Liver (tissue), 9 donors: ENCODE measurements around the gene FBXO28. TPM values are rescaled to one million over a fixed set of nuclear protein-coding genes. Genes with fewer than 3 reads are reported as not detected.

Source experiments
- DNase-seq: peaks from one replicate; pipeline ENCODE4 v3.0.0-alpha.2; 2017; ENCODE audit warnings: low spot score
- H3K27ac ChIP-seq, 2 donors: one replicate each; pipeline ENCODE4 v1.7.0; 2013; ENCODE audit warnings: inconsistent platforms in 2 of 2, low read length in 2 of 2, control low read depth in 1 of 2, low read depth in 1 of 2, mild to moderate bottlenecking in 1 of 2
- H3K27me3 ChIP-seq, 4 donors: one replicate each; pipeline versions ENCODE4 v1.6.1 to v1.7.0; 2013; ENCODE audit warnings: low read length in 3 of 4, inconsistent platforms in 1 of 4, mild to moderate bottlenecking in 1 of 4, moderate library complexity in 1 of 4; ENCODE audit not compliant: control insufficient read depth in 4 of 4, insufficient read depth in 4 of 4
- H3K36me3 ChIP-seq, 4 donors: one replicate each; pipeline versions ENCODE4 v1.6.1 to v1.7.0; 2013; ENCODE audit warnings: low read length in 3 of 4, mild to moderate bottlenecking in 3 of 4, low read depth in 1 of 4, moderate library complexity in 1 of 4; ENCODE audit not compliant: control insufficient read depth in 4 of 4, insufficient read depth in 3 of 4
- H3K4me1 ChIP-seq, 4 donors: one replicate each; pipeline versions ENCODE4 v1.6.1 to v1.7.0; 2013; ENCODE audit warnings: low read length in 3 of 4, mild to moderate bottlenecking in 3 of 4, moderate library complexity in 1 of 4; ENCODE audit not compliant: control insufficient read depth in 4 of 4, insufficient read depth in 4 of 4
- H3K4me3 ChIP-seq, 3 donors: one replicate each; pipeline versions ENCODE4 v1.6.1 to v1.7.0; 2013; ENCODE audit warnings: low read length in 3 of 3, control low read depth in 1 of 3, low read depth in 1 of 3, mild to moderate bottlenecking in 1 of 3
- H3K9ac ChIP-seq, 2 donors: one replicate each; pipeline ENCODE4 v1.7.0; 2013; ENCODE audit warnings: low read length in 2 of 2, mild to moderate bottlenecking in 2 of 2, moderate library complexity in 2 of 2, control low read depth in 1 of 2, low read depth in 1 of 2
- H3K9me3 ChIP-seq, 4 donors: one replicate each; pipeline versions ENCODE4 v1.6.1 to v1.7.0; 2013; ENCODE audit warnings: low read length in 3 of 4; ENCODE audit not compliant: control insufficient read depth in 4 of 4
- EGR1 ChIP-seq, 2 donors: IDR thresholded peaks; 2 replicates each; pipeline ENCODE4 v1.6.1; 2016 to 2018; ENCODE audit warnings: antibody characterized with exemption in 2 of 2, low read depth in 2 of 2
- FOXA1 ChIP-seq: IDR thresholded peaks from 2 replicates; pipeline ENCODE4 v1.6.1; 2016; ENCODE audit warnings: antibody characterized with exemption
- FOXA2 ChIP-seq: IDR thresholded peaks from 2 replicates; pipeline ENCODE4 v1.6.1; 2016; ENCODE audit warnings: antibody characterized with exemption
- GABPA ChIP-seq, 2 donors: IDR thresholded peaks in 1 of 2; conservative IDR thresholded peaks in 1 of 2; 2 replicates each; pipeline ENCODE4 v1.6.1; 2016; ENCODE audit warnings: antibody characterized with exemption in 2 of 2, mild to moderate bottlenecking in 1 of 2, moderate library complexity in 1 of 2
- HNF4A ChIP-seq, 2 donors: conservative IDR thresholded peaks; 2 replicates each; pipeline ENCODE4 v1.6.1; 2016; ENCODE audit warnings: antibody characterized with exemption in 2 of 2, mild to moderate bottlenecking in 2 of 2
- JUND ChIP-seq, 2 donors: IDR thresholded peaks; 2 replicates each; pipeline ENCODE4 v1.6.1; 2016; ENCODE audit warnings: antibody characterized with exemption in 2 of 2
- RXRA ChIP-seq, 2 donors: IDR thresholded peaks; 2 replicates each; pipeline ENCODE4 v1.6.1; 2017 to 2018; ENCODE audit warnings: antibody characterized with exemption in 2 of 2, mild to moderate bottlenecking in 1 of 2
- TAF1 ChIP-seq: conservative IDR thresholded peaks from 2 replicates; pipeline ENCODE4 v1.6.1; 2016; ENCODE audit warnings: antibody characterized with exemption, mild to moderate bottlenecking
- YY1 ChIP-seq: IDR thresholded peaks from 2 replicates; pipeline ENCODE4 v1.6.1; 2016; ENCODE audit warnings: antibody characterized with exemption, mild to moderate bottlenecking
- WGBS: extraction: QIAGEN DNeasy Blood & Tissue Kit; methylation state at CpG from one replicate; pipeline ENCODE4 v1.1.7; 2013; 5-methylcytosine and 5-hydroxymethylcytosine counted together
- polyA plus RNA-seq, 2 donors: library from polyadenylated mRNA; stranded (reverse) in 1 of 2; unstranded in 1 of 2; fragments of 200-250 nt in 1 of 2; fragments of >200 nt in 1 of 2; fragmentation: Nextera tagmentation in 1 of 2; extraction: Ambion mirVana in 1 of 2; gene quantifications; one replicate each; pipeline versions ENCODE4 v1.2.1 to v1.2.3, GENCODE V29; 2013 to 2015
- total RNA-seq, 2 donors: library from RNA; depleted of rRNA; stranded (reverse); fragments of >200 nt; gene quantifications; one replicate each; pipeline ENCODE4 v1.2.3, GENCODE V29; 2014
- TF ChIP-seq, protein P1 (sequence below): fragments of 150-350 bp; IDR thresholded peaks from 2 replicates; pipeline ENCODE4 v1.5.1; 2017; ENCODE audit warnings: improper control_type of control experiment, low read depth, low read length; ENCODE audit not compliant: missing input control
- TF ChIP-seq, protein P2 (sequence below): IDR thresholded peaks from 2 replicates; pipeline ENCODE4 v1.6.1; 2016; ENCODE audit warnings: antibody characterized with exemption
- TF ChIP-seq, protein P3 (sequence below): IDR thresholded peaks from 2 replicates; pipeline ENCODE4 v1.6.1; 2016; ENCODE audit warnings: antibody characterized with exemption, mild to moderate bottlenecking
- TF ChIP-seq, protein P4 (sequence below): IDR thresholded peaks from 2 replicates; pipeline ENCODE4 v1.6.1; 2016; ENCODE audit warnings: antibody characterized with exemption
- donor health status: healthy.
- donor health status: healthy.
- donor health status: healthy.
- donor health status: healthy.
- donor health status: healthy.

The FBXO28 gene
- total and polyA plus RNA-seq, 4 donors: 6.7 to 23.1 (median 13.1) TPM

DNA sequence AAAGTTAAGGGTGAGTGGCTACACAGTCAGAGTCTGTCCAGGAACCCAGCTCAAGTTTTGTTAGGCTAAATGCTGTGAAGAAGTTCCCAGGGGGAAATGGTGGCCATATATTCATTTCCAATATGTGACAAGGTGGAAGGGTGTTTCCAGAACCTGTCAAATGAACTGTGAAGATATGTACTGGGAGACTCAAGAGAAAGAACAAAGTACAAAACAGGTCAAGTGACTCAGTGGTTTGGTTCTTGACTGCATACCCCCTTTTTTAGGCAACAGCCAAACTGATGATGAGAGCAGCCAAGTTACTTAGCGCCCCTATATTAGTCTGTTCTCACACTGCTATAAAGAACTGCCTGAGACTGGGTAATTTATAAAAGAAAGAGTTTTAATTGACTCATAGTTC, 18.6 kb upstream of the FBXO28 start:
- DNase-seq: no peak
- H3K27me3 ChIP-seq: no peaks in the 10 kb centered on the region
- TF ChIP-seq GABPA (IDR thresholded peaks at IDR 0.05 in 1 of 2, conservative IDR thresholded peaks at IDR 0.05 in 1 of 2): no peak
- no peak overlapping the region for H3K27ac ChIP-seq
- 86% methylated on average over 1 of the region's 1 CpG for WGBS
- no peaks in the 10 kb centered on the region for H3K36me3 ChIP-seq
- H3K4me3 ChIP-seq: no peak overlapping the region
- no peaks in the 10 kb centered on the region for H3K9me3 ChIP-seq
- H3K9ac ChIP-seq: no peak overlapping the region
- H3K4me1 ChIP-seq: no peaks in the 10 kb centered on the region

DNA sequence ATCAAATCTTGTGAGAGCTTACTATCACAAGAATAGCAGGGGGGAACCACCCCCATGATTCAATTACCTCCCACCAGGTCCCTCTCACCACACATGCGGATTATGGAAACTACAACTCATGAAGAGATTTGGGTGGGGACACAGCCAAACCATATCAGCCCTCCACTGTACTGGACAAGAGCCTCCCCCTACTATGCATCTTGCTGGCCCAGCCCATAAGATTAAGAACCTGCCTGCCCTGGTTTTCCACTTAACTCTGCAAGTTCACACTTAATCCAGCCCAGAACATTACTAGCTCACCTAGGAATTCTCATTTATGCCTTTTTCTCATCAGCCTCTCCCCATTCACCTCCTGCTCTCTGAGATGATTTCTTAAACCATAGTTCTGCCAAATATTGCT, 18.0 kb upstream of the FBXO28 start:
- TF ChIP-seq, protein P1, sequence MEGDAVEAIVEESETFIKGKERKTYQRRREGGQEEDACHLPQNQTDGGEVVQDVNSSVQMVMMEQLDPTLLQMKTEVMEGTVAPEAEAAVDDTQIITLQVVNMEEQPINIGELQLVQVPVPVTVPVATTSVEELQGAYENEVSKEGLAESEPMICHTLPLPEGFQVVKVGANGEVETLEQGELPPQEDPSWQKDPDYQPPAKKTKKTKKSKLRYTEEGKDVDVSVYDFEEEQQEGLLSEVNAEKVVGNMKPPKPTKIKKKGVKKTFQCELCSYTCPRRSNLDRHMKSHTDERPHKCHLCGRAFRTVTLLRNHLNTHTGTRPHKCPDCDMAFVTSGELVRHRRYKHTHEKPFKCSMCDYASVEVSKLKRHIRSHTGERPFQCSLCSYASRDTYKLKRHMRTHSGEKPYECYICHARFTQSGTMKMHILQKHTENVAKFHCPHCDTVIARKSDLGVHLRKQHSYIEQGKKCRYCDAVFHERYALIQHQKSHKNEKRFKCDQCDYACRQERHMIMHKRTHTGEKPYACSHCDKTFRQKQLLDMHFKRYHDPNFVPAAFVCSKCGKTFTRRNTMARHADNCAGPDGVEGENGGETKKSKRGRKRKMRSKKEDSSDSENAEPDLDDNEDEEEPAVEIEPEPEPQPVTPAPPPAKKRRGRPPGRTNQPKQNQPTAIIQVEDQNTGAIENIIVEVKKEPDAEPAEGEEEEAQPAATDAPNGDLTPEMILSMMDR: no peak
- TF ChIP-seq FOXA1 (no peak), TAF1 (no peak), YY1 (no peak), RXRA (IDR thresholded peaks at IDR 0.05) (no peak), FOXA2 (no peak), EGR1 (IDR thresholded peaks at IDR 0.05; ENCODE audit: low read depth in 2 of 2) (no peak), HNF4A (conservative IDR thresholded peaks at IDR 0.05) (no peak), JUND (IDR thresholded peaks at IDR 0.05) (no peak), GABPA (IDR thresholded peaks at IDR 0.05 in 1 of 2, conservative IDR thresholded peaks at IDR 0.05 in 1 of 2) (no peak)
- TF ChIP-seq, protein P2, sequence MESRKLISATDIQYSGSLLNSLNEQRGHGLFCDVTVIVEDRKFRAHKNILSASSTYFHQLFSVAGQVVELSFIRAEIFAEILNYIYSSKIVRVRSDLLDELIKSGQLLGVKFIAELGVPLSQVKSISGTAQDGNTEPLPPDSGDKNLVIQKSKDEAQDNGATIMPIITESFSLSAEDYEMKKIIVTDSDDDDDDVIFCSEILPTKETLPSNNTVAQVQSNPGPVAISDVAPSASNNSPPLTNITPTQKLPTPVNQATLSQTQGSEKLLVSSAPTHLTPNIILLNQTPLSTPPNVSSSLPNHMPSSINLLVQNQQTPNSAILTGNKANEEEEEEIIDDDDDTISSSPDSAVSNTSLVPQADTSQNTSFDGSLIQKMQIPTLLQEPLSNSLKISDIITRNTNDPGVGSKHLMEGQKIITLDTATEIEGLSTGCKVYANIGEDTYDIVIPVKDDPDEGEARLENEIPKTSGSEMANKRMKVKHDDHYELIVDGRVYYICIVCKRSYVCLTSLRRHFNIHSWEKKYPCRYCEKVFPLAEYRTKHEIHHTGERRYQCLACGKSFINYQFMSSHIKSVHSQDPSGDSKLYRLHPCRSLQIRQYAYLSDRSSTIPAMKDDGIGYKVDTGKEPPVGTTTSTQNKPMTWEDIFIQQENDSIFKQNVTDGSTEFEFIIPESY: no peak
- TF ChIP-seq, protein P3, sequence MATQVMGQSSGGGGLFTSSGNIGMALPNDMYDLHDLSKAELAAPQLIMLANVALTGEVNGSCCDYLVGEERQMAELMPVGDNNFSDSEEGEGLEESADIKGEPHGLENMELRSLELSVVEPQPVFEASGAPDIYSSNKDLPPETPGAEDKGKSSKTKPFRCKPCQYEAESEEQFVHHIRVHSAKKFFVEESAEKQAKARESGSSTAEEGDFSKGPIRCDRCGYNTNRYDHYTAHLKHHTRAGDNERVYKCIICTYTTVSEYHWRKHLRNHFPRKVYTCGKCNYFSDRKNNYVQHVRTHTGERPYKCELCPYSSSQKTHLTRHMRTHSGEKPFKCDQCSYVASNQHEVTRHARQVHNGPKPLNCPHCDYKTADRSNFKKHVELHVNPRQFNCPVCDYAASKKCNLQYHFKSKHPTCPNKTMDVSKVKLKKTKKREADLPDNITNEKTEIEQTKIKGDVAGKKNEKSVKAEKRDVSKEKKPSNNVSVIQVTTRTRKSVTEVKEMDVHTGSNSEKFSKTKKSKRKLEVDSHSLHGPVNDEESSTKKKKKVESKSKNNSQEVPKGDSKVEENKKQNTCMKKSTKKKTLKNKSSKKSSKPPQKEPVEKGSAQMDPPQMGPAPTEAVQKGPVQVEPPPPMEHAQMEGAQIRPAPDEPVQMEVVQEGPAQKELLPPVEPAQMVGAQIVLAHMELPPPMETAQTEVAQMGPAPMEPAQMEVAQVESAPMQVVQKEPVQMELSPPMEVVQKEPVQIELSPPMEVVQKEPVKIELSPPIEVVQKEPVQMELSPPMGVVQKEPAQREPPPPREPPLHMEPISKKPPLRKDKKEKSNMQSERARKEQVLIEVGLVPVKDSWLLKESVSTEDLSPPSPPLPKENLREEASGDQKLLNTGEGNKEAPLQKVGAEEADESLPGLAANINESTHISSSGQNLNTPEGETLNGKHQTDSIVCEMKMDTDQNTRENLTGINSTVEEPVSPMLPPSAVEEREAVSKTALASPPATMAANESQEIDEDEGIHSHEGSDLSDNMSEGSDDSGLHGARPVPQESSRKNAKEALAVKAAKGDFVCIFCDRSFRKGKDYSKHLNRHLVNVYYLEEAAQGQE: no peak
- TF ChIP-seq, protein P4, sequence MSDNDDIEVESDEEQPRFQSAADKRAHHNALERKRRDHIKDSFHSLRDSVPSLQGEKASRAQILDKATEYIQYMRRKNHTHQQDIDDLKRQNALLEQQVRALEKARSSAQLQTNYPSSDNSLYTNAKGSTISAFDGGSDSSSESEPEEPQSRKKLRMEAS: no peak

More for the DNA sequence above, 18.0 kb upstream of the FBXO28 start:
- Histone ChIP-seq H3K9ac (no peak overlapping the region), H3K36me3 (no peaks in the 10 kb centered on the region), H3K27me3 (no peaks in the 10 kb centered on the region), H3K4me1 (no peaks in the 10 kb centered on the region), H3K4me3 (no peak overlapping the region), H3K9me3 (no peaks in the 10 kb centered on the region), H3K27ac (no peak overlapping the region)
- no peak for DNase-seq
- 95% methylated on average over 1 of the region's 1 CpG for WGBS
